Measurements from ENCODE around the gene UROC1.

UROC1 gene

DNA sequence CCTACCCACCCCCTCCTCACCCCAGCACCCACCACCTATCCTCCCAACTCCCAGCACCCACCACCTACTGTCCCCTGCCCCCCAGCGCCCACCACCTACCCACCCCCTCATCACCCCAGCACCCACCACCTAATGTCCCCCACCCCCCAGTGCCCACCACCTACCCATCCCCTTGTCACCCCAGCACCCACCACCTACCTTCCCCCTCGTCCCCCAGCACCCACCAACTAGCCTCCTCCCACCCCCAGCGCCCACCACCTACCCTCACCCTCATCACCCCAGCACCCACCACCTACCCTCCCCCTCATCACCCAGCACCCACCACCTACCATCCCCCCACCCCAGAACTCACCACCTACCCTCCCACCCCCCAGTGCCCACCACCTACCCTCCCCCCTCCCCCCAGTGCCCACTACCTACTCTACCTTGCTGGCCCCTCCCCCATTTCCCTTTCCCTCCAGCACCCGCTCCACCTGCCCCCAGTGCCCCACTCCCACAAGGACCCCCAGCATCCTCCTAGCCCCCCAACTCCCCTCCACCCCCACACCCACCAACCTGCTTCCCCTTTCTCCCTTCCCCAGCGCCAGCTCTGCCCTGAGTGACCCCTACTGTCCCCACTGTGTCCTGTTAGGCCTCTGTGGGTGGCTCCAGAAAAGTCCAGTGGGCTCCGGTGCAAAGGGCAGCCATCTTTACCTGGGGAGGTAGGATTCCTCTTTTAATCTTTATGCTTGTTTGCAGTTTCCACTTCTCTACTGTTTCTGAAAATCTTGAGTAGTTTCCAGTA, 1.2 kb downstream of the UROC1 start:
- DNase-seq: no peak

- DNase-seq: no peak
Observed at GRCh38 chr3:126515066-126515706, 2.4 kb downstream of the UROC1 start.

DNA sequence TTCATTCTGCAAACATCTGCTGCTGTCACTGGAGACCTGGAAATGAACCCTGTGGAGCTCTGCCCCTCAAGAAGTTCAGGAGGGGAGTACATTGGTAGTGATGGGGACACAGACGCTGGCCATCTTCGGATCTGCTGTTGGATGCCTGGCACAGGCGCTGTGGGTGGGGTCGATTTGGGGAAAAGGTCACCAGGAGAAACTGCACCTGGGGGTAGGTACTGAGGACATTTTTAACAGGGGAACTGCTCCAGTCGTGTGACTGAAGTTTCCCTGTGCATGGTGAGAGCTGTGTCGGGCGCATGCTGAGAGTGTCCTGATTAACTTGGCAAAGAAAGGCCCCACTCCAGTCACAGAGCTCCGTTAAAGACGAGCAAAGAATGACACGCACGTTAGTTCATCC, 3.4 kb downstream of the UROC1 start:
- no peak for DNase-seq

DNA sequence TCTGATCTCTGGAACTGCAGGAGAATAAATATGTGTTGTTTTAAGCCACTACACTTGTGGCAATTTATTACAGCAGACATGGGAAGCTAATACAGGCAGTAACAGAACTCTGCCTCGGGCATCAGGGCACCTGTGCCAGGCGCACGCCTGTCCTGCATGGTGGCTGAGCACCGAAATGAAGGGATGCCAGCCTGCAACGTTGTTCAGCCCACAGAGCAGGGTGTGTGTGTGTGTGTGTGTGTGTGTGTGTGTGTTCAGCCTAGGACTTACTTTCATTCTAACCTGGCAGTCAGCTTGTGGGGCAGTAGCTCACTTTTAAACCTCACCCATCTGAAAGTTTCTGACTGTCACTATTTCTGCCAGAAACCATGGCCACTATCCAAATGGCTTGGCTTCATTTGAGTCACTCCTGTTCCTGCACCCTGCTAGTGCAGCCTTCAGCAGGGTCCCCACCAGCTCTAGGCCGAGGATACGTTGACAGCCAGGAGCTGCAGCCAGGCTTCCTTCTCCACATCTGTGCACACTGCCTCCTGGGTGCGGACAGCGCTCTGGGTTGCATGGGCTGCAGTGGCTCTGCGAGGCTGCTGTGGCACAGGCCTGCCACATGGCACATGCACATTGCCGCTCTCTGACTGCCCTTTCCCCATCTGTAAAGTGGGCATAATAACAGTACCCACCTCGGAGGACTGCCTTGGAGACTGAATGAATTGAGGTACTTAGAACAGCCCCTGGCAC, 4.5 kb downstream of the UROC1 start:
- no peak for DNase-seq

DNA sequence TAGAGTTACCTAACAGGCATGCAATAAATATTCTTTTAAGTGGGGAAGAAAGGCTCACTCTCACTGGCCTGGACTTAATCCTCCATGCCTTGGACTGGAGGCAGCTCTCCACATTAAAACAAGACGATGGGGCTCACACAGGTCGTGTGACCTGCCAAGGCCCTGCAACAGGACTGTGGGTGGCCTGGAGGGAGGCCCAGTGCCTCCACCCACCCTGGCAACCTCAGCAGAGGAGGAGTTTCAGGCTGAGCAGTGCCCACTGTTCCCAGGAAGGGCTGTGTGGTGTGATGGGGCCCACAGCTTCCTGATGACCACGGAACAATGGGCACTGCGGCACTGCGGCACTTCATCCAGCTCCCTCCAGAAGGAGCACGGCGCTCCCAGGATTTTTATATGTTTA, 5.5 kb downstream of the UROC1 start:
- no peak for DNase-seq

DNA sequence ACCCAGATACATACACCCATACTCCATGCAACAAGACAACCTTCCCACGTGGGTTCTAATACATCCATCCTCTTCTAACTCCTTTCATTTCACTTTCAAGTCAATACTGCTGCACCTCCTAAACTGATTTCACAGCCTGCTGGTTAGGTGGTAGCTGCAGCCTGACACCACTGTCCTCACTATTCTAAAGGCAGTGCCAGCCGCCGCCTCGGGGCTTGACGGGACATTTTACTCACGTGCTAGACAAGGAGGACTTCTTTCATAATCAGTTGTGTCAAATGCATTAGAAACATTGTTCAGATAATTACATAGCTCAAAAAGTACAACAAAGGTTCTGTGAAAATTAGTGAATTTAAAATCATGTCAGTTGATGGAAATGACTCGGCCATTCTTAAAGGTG, 6.3 kb downstream of the UROC1 start:
- no peak for DNase-seq

- DNase-seq: no peak
Observed at GRCh38 chr3:126510308-126510910, 7.2 kb downstream of the UROC1 start.

DNA sequence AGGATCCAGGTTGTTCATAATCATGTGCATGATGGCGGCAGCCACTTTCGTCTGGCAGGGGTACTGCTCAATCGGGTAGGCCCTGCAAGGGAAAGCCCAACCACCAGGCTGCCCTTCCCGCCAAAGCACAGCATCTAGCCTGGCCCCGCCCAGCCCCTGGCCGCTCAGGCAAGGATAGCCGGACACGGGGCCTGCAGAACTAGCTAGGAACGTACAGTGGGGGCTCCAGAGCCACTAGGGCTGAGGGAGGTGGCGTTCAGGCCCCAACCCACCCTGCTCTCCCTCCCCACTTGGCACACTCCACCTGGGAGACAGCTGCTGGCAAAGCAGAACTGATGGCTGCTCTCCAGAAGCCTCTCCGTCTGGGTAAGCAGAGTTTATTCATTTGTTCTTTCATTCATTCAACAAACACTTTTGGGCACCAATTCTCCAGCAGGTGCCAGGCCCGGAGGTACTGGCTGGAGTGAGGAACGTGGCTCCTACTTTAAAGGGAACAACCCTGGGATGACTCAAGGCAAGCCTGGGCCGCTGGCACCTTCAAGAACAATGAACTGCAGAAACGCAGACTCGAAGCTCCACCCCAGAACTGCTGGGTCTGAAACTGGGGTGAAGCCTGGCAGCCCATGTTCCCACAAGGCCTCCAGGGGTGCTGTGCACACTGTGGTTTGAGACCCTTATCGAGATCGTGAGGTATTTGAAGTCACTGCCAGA, 7.8 kb downstream of the UROC1 start:
- no peak for DNase-seq

DNA sequence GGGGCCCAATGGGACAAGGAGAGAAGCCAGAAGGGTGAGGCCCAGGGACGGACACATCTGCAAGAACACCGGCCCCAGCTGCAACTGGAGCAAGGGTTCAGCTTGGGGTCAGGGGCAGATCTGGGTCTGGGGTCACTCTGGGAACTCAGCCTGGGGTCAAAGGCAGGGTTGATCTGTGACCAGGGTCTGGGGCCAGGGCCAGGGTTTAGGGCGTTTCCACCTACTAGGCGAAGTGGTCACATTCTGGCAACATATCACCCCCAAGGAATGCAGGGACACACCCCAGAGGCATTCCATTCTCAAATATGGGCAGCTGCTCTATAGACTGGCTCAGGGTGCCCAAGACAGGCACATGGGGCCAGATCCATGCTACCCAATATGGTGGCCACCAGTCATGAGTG, 9.0 kb downstream of the UROC1 start:
- DNase-seq: no peak

DNA sequence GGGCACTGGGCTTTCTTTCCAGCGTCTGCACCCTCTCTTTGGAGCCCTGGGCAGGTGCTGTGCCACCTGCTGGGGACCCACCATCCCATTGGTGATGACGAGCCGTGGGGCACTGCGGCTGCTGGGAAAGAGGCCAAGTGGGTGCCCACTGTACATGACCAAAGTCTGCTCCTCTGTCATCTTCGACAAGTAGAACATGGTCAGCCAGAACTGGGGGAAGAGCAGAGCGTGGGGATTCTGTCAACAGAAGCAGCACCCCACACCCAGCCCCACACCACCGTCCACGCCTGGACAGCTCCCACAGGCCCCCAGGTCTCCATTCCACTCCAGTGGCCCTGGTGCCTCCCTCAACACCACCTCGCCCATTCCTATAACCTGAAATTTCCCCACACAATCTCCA, 9.7 kb downstream of the UROC1 start:
- DNase-seq: no peak

GRCh38 chr3:126503701-126504100, 13.9 kb downstream of the UROC1 start:
- no peak for DNase-seq

GRCh38 chr3:126502656-126503055, 14.9 kb downstream of the UROC1 start:
- DNase-seq: no peak

- no peak for DNase-seq
Observed at GRCh38 chr3:126501736-126502135, 15.8 kb downstream of the UROC1 start.

DNA sequence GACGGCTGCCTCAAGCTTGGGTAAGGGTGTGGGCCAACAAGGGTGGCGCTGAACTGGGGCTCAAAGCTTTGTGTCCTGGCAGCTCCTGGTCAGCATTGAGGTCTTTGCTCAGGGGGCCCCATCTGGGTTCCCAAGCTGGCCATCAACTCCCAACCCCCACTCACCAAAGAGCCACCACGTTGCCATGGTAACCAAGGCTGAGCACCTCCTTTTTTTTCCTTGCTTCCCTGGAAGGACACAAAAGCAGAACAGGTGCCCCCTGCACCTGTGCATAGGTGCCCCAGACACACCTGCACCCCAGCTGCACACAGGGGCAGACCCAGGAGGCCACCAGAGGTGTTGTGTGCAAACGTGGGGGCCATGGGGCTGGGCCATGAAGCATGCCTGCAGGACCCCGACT, 16.5 kb downstream of the UROC1 start:
- no peak for DNase-seq

DNA sequence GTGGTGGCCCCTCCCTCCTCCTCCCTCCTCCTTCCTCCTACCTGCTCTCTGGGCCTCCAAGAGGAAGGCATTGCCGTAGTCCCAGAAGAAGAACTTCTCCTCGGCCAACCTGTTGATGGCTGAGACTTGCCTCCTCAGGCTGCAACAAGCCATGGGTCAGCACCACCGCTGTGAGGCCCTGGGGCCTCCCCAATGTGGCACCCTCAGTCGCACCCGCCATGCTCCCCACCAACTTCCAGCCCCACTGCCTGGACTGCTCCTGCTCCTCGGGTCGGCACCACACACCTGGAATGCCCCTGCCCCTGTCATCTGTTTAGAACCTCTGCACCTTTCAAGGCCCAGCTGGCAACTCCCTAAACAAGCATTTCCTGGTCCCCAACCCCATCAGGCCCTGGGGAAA, 17.6 kb downstream of the UROC1 start:
- no peak for DNase-seq

DNA sequence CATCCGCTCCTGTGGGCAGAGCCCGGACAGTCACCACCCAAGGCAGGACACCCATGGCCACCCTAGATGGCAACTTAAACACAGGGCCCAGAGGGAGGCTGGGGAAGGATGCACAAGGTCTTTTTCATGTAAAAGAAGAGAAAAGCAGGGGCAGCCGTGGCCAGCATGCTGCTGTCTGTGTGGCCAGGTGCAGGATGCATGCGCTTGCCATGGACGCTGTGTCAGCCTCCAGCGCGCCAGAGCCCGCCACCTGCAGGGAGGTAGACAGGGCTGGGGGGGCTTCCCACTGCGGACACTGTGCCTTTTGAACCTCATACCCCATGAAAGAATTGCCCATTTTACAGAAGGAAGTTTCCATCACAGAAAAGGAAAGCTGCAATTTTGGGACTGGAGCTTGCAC, 18.2 kb downstream of the UROC1 start:
- DNase-seq: no peak

- no peak for DNase-seq
Observed at GRCh38 chr3:126498929-126499328, 18.6 kb downstream of the UROC1 start.

DNA sequence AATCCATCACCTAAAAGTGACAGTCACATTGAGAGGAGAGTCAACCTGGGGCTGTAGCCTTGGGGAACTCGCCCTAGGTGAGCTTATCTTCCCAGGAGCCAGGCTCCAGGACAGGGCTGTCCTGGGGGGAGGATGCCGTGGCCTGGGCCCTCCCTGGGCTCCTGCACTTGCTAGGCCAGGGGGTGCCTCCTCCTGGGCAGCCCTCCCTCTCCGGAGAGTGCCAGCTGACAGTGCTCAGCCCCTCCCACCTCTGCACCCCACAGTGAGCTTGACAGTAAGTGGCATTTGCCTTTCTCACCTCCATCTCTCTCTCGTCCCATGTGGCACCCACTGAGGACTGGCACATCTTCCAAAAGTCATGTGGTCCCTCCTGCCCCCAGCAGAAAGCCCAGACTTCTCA, 19.1 kb downstream of the UROC1 start:
- no peak for DNase-seq

GRCh38 chr3:126497956-126498355, 19.6 kb downstream of the UROC1 start:
- DNase-seq: no peak

DNA sequence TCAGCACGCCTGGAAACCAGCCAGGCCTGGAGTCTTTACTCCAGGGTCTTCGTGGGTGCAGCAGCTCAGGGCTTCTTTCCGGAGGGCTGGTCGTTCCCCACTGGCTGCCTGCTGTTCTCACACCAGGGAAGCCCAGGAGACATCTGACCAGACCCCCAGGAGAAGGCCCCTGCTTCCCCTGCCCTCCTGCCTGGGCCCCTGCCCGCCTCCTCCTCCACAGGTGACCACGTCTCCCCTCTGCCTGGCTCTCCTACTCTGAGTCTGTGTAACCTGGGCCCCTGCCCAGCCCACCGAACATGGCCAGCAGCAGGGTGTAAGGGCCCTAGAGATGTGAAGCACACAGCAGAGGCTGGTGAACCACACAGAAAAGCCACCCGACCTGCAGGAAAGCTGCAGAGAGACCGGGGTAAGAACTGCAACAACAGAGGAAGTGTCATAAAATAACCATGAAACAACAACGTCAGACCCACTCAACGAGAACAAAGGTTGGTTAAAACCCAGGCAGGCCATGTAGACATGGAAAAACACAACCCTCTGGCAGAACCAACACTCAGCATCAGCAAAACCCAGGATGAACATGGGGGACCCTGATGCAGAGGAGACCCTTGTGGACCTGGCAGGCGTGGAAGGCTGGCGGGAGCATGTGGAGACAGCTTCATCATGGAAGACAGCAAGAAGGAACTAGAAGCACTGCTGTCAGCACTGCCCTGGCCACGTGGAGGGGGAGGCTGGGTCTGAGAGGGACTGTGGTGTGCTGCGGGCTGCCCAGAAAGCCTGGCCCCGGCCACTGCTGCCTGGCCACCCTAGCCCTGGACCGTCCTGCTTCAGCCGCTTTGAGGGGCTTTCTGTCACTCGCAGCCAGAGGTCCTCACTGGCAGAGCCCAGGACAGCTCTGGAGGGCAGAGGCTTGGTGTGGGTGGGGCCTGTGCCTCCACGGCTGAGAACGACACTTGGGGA, 20.4 kb downstream of the UROC1 start:
- DNase-seq: no peak

- no peak for DNase-seq
Observed at GRCh38 chr3:126495786-126496185, 21.8 kb downstream of the UROC1 start.

DNA sequence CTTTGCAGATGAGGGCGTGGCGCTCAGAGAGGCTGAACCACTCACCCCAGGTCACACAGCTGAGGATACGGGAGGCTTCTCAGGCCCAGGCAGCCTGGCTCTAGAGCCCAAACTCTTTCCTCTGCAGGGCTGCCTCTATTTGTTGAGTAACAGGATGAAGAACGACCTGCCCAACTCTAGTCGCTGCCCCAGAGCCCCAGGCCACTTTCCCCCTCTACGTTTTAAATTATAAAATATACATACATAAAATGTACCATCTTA, 22.7 kb downstream of the UROC1 start:
- DNase-seq: no peak
